Nephron (organoid): ENCODE results near the gene RTTN.

ENCODE experiments used
- H3K27ac Mint-ChIP-seq, 3 experiments: 2 replicates each; pipeline ENCODE4 v1.8.0; 2020; ENCODE audit warnings: mixed read lengths in 3 of 3, mild to moderate bottlenecking in 2 of 3, moderate library complexity in 1 of 3
- H3K27me3 Mint-ChIP-seq: 2 replicates; pipeline ENCODE4 v1.8.0; 2021; ENCODE audit warnings: low read depth, mild to moderate bottlenecking, moderate library complexity, mixed read lengths
- H3K36me3 Mint-ChIP-seq: 2 replicates; pipeline ENCODE4 v1.8.0; 2020; ENCODE audit warnings: low read depth, mixed read lengths
- H3K4me1 Mint-ChIP-seq: 2 replicates; pipeline ENCODE4 v1.8.0; 2020; ENCODE audit warnings: mixed read lengths
- H3K4me3 Mint-ChIP-seq, 3 experiments: 2 replicates each; pipeline ENCODE4 v1.8.0; 2020; ENCODE audit warnings: mild to moderate bottlenecking in 3 of 3, mixed read lengths in 3 of 3, moderate library complexity in 2 of 3
- H3K9me3 Mint-ChIP-seq: 2 replicates; pipeline ENCODE4 v1.8.0; 2020; ENCODE audit warnings: mixed read lengths
- CTCF ChIP-seq, 3 experiments: fragments of 200-600 bp; sonication (generic); IDR thresholded peaks; one replicate each; pipeline ENCODE4 v1.5.0; 2021; ENCODE audit warnings: antibody characterized with exemption in 3 of 3; ENCODE audit not compliant: unreplicated experiment in 3 of 3

The RTTN gene

GRCh38 chr18:70219688-70220087 is 14.2 kb upstream of the RTTN start:
- Mint-ChIP-seq H3K9me3 (no peaks in the 10 kb centered on the region), H3K27me3 (peaks cover 8% of the 10 kb centered on the region), H3K4me1 (peaks cover 9% of the 10 kb centered on the region), H3K36me3 (no peaks in the 10 kb centered on the region), H3K27ac (no peak overlapping the region), H3K4me3 (no peak overlapping the region)
- TF ChIP-seq CTCF (IDR thresholded peaks at IDR 0.05; ENCODE audit: unreplicated experiment in 3 of 3): no peak

GRCh38 chr18:70216788-70217187 is 11.3 kb upstream of the RTTN start:
- peaks cover 8% of the 10 kb centered on the region for H3K4me1 Mint-ChIP-seq
- no peak overlapping the region for H3K27ac Mint-ChIP-seq
- no peak overlapping the region for H3K4me3 Mint-ChIP-seq
- TF ChIP-seq CTCF (IDR thresholded peaks at IDR 0.05; ENCODE audit: unreplicated experiment in 3 of 3): no peak
- H3K9me3 Mint-ChIP-seq: no peaks in the 10 kb centered on the region
- H3K27me3 Mint-ChIP-seq: peaks cover 8% of the 10 kb centered on the region
- no peaks in the 10 kb centered on the region for H3K36me3 Mint-ChIP-seq

GRCh38 chr18:70207181-70207580 is 1.7 kb upstream of the RTTN start:
- Mint-ChIP-seq H3K9me3 (no peaks in the 10 kb centered on the region), H3K27me3 (no peaks in the 10 kb centered on the region), H3K36me3 (peaks cover 3% of the 10 kb centered on the region), H3K4me1 (peaks cover 13% of the 10 kb centered on the region), H3K4me3 (peak overlapping the region in 2 of 3 experiments; percentile 97 to 99), H3K27ac (peak overlapping the region in 1 of 3 experiments; percentile 99)
- no peak for TF ChIP-seq CTCF (IDR thresholded peaks at IDR 0.05; ENCODE audit: unreplicated experiment in 3 of 3)

GRCh38 chr18:70200286-70200685 is 5.2 kb downstream of the RTTN start:
- Mint-ChIP-seq H3K27ac (no peak overlapping the region), H3K4me1 (peaks cover 8% of the 10 kb centered on the region), H3K27me3 (no peaks in the 10 kb centered on the region), H3K36me3 (peaks cover 30% of the 10 kb centered on the region), H3K4me3 (no peak overlapping the region), H3K9me3 (no peaks in the 10 kb centered on the region)
- TF ChIP-seq CTCF (IDR thresholded peaks at IDR 0.05; ENCODE audit: unreplicated experiment in 3 of 3): no peak

GRCh38 chr18:70197844-70198243 is 7.6 kb downstream of the RTTN start:
- Mint-ChIP-seq H3K27me3 (no peaks in the 10 kb centered on the region), H3K4me1 (no peaks in the 10 kb centered on the region), H3K9me3 (no peaks in the 10 kb centered on the region), H3K4me3 (no peak overlapping the region), H3K36me3 (peaks cover 40% of the 10 kb centered on the region), H3K27ac (no peak overlapping the region)
- no peak for TF ChIP-seq CTCF (IDR thresholded peaks at IDR 0.05; ENCODE audit: unreplicated experiment in 3 of 3)

GRCh38 chr18:70197026-70197425 is 8.5 kb downstream of the RTTN start:
- Mint-ChIP-seq H3K9me3 (no peaks in the 10 kb centered on the region), H3K4me3 (no peak overlapping the region), H3K36me3 (peaks cover 36% of the 10 kb centered on the region), H3K4me1 (no peaks in the 10 kb centered on the region), H3K27ac (no peak overlapping the region), H3K27me3 (no peaks in the 10 kb centered on the region)
- no peak for TF ChIP-seq CTCF (IDR thresholded peaks at IDR 0.05; ENCODE audit: unreplicated experiment in 3 of 3)
